ENCODE results near the gene HPSE2. TPM values are rescaled to one million over a fixed set of nuclear protein-coding genes. Genes with fewer than 3 reads are reported as not detected.

HPSE2 gene
- total RNA-seq, 1 donor from 2014 or later: not detected

- no peaks in the 10 kb centered on the region for H3K27me3 ChIP-seq (ENCODE audit: control insufficient read depth, insufficient read depth, low read length)
- DNase-seq (ENCODE audit: low read depth) (no peak), FAIRE-seq (no peak)
- no peaks in the 10 kb centered on the region for H3K36me3 ChIP-seq (ENCODE audit: control insufficient read depth, insufficient read depth, low read length)
- H3K4me3 ChIP-seq (ENCODE audit: low read depth, low read length): no peak overlapping the region
- TF ChIP-seq CTCF (IDR thresholded peaks at IDR 0.05; ENCODE audit: insufficient read depth, low read length, severe bottlenecking): no peak
These were observed 284.2 kb downstream of the HPSE2 start for GRCh38 chr10:98951269-98952000.

DNA sequence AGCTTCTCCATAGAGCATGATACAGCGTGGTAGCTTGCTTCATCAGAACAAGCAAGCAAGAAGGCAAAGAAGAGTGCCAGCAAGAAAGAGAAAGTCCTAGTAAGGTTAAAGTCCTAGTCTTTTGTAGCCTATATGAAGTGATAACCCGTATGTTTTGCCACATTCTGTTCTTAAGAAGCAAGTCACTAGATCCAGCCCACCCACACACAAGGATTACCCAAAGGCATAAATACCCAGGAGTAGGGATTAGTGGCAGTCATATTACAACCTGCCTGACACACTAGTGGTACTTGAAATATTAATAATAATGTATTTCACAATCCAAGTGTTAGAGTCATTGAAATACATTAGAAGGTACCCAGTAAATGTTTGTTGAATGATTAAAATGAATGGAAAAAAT is 285.5 kb downstream of the HPSE2 start:
- no peak for FAIRE-seq

DNA sequence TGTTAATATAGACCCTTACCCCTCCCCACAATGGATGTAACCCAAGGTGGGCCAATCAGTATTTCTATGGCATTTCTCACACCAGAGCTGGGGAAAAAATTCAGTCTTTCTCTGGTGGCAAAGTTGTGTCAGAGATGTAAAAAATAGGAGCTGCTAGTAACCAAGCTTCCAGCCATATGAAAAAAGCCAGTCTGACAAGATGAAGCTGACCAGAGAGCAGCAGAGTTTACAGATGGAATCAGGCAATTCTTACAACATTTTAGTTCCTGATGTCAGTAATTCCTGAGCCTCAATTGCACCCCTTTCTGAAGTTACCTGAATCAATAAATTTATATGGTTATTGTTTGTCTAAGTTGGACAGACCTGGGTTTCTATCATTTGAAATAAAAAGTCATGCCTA is 286.3 kb downstream of the HPSE2 start:
- TF ChIP-seq CTCF (IDR thresholded peaks at IDR 0.05; ENCODE audit: insufficient read depth, low read length, severe bottlenecking): no peak
- H3K27me3 ChIP-seq (ENCODE audit: control insufficient read depth, insufficient read depth, low read length): no peaks in the 10 kb centered on the region
- no peak overlapping the region for H3K4me3 ChIP-seq (ENCODE audit: low read depth, low read length)
- DNase-seq (ENCODE audit: low read depth) (no peak), FAIRE-seq (no peak)
- H3K36me3 ChIP-seq (ENCODE audit: control insufficient read depth, insufficient read depth, low read length): no peaks in the 10 kb centered on the region

More for the DNA sequence above, 285.5 kb downstream of the HPSE2 start:
- Histone ChIP-seq H3K4me3 (ENCODE audit: low read depth, low read length) (no peak overlapping the region), H3K36me3 (ENCODE audit: control insufficient read depth, insufficient read depth, low read length) (no peaks in the 10 kb centered on the region), H3K27me3 (ENCODE audit: control insufficient read depth, insufficient read depth, low read length) (no peaks in the 10 kb centered on the region)
- TF ChIP-seq CTCF (IDR thresholded peaks at IDR 0.05; ENCODE audit: insufficient read depth, low read length, severe bottlenecking): no peak
- peak; percentile 8 for DNase-seq (ENCODE audit: low read depth)

DNA sequence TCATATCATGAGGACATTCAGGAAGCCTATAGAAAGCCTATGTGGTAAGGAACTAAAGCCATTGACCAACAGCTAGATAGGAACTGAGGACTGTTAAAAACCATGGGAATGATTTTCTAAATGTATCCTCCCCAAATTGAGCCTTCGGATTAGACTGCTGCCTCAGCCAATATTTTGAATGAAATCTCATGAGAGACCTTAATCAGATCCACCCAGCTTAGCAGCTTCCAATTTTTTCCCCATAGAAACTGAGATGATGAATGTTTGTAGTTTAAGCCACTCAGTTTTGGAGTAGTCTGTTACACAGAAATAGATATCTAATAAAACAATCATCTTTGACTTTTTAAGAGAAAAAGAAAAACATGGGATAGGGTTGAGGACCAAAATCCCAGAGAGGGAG is 292.0 kb downstream of the HPSE2 start:
- no peak for TF ChIP-seq CTCF (IDR thresholded peaks at IDR 0.05; ENCODE audit: insufficient read depth, low read length, severe bottlenecking)
- H3K36me3 ChIP-seq (ENCODE audit: control insufficient read depth, insufficient read depth, low read length): no peaks in the 10 kb centered on the region
- no peaks in the 10 kb centered on the region for H3K27me3 ChIP-seq (ENCODE audit: control insufficient read depth, insufficient read depth, low read length)
- no peak overlapping the region for H3K4me3 ChIP-seq (ENCODE audit: low read depth, low read length)
- FAIRE-seq (no peak), DNase-seq (ENCODE audit: low read depth) (no peak)

DNA sequence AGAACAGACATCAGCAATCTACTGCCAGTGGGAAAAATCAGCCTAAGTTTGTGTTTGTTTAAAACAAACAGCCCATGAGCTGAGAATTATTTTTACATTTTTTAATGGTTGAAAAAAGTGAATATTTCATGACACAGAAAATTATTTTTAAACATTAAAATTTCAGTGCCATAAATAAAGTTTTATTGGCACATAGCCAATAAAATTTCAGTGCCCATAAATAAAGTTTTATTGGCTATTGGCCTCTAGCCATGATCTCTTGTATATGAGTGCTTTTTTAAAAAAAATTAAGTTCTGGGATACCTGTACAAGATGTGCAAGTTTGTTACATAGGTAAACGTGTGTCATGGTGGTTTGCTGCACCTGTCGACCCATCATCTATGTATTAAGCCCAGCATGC is 305.9 kb downstream of the HPSE2 start:
- no peaks in the 10 kb centered on the region for H3K27me3 ChIP-seq (ENCODE audit: control insufficient read depth, insufficient read depth, low read length)
- H3K36me3 ChIP-seq (ENCODE audit: control insufficient read depth, insufficient read depth, low read length): no peaks in the 10 kb centered on the region
- no peak overlapping the region for H3K4me3 ChIP-seq (ENCODE audit: low read depth, low read length)
- FAIRE-seq (no peak), DNase-seq (ENCODE audit: low read depth) (no peak)
- TF ChIP-seq CTCF (IDR thresholded peaks at IDR 0.05; ENCODE audit: insufficient read depth, low read length, severe bottlenecking): no peak

DNA sequence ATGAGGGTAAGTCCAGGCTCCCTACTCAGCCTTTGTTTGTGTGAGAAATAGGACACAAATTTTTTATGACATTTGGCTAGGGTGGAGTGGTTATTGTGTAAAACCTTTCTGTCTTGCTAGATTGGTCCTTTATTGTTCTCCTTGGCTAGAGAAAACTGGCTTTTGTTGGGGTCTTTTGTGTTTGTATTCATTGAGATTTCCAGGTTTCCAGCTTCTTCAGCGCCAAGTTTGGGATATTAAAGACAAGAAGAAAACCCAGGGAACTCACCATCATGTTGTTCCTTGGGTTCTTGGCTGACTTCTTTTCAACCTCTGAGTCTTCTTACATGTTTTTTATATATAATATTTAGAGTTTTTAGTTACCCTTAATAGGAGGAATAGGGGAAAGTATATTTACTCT is 310.0 kb downstream of the HPSE2 start:
- FAIRE-seq (no peak), DNase-seq (ENCODE audit: low read depth) (no peak)
- TF ChIP-seq CTCF (IDR thresholded peaks at IDR 0.05; ENCODE audit: insufficient read depth, low read length, severe bottlenecking): no peak
- Histone ChIP-seq H3K36me3 (ENCODE audit: control insufficient read depth, insufficient read depth, low read length) (no peaks in the 10 kb centered on the region), H3K4me3 (ENCODE audit: low read depth, low read length) (no peak overlapping the region), H3K27me3 (ENCODE audit: control insufficient read depth, insufficient read depth, low read length) (no peaks in the 10 kb centered on the region)

Data from bronchial epithelial cell (primary cell).